GM23338 (cell line): Measurements from ENCODE around the gene MAPK8. TPM values are rescaled to one million over a fixed set of nuclear protein-coding genes. Genes with fewer than 3 reads are reported as not detected.

Experiments
- ATAC-seq: fragments of 200-7000 bp; cut with Tn5 transposase; 3 replicates; pipeline ENCODE4 v1.9.1; 2020
- DNase-seq: peaks from one replicate; pipeline ENCODE4 v3.0.0-alpha.2; 2015; ENCODE audit warnings: low spot score
- H2AFZ ChIP-seq: fragments of 200-600 bp; sonication (generic); 2 replicates; pipeline ENCODE4 v1.8.0; 2016; ENCODE audit warnings: antibody characterized with exemption, mild to moderate bottlenecking, moderate library complexity
- H3F3A ChIP-seq: fragments of 200-600 bp; sonication (generic); replicated peaks from 2 replicates; pipeline ENCODE4 v1.8.0; 2017; ENCODE audit warnings: antibody characterized with exemption, mixed run types, low read depth
- H3K27ac ChIP-seq: fragments of 200-600 bp; sonication (generic); 2 replicates; pipeline ENCODE4 v1.6.1; 2016; ENCODE audit warnings: low read depth
- H3K27me3 ChIP-seq: fragments of 200-600 bp; sonication (generic); 2 replicates; pipeline ENCODE4 v1.8.0; 2016; ENCODE audit warnings: mild to moderate bottlenecking, mixed run types, moderate library complexity; ENCODE audit not compliant: insufficient read depth
- H3K36me3 ChIP-seq: fragments of 200-600 bp; sonication (generic); 2 replicates; pipeline ENCODE4 v1.8.0; 2016; ENCODE audit warnings: mild to moderate bottlenecking; ENCODE audit not compliant: insufficient read depth
- H3K4me1 ChIP-seq: fragments of 200-600 bp; sonication (generic); 2 replicates; pipeline ENCODE4 v1.8.0; 2016; ENCODE audit warnings: mild to moderate bottlenecking, moderate library complexity; ENCODE audit not compliant: insufficient read depth
- H3K4me2 ChIP-seq: fragments of 200-600 bp; sonication (generic); 2 replicates; pipeline ENCODE4 v1.7.1; 2017; ENCODE audit warnings: mixed run types
- H3K4me3 ChIP-seq: fragments of 200-600 bp; sonication (generic); 2 replicates; pipeline ENCODE4 v1.6.1; 2016; ENCODE audit warnings: mixed run types
- H3K79me2 ChIP-seq: fragments of 200-600 bp; sonication (generic); replicated peaks from 2 replicates; pipeline ENCODE4 v1.8.0; 2017; ENCODE audit warnings: mild to moderate bottlenecking; ENCODE audit not compliant: insufficient read depth
- H3K9me2 ChIP-seq: fragments of 200-600 bp; sonication (generic); 2 replicates; pipeline ENCODE4 v1.8.0; 2017; ENCODE audit not compliant: insufficient read depth
- H4K20me1 ChIP-seq: fragments of 200-600 bp; sonication (generic); replicated peaks from 2 replicates; pipeline ENCODE4 v1.8.0; 2017; ENCODE audit warnings: mild to moderate bottlenecking; ENCODE audit not compliant: insufficient read depth
- H3K27ac Mint-ChIP-seq: 2 replicates; pipeline ENCODE4 v1.8.0; 2020; ENCODE audit warnings: inconsistent platforms, mild to moderate bottlenecking, moderate library complexity, mixed read lengths
- H3K27me3 Mint-ChIP-seq: 3 replicates; pipeline ENCODE4 v1.8.0; 2022; ENCODE audit warnings: low read depth, mild to moderate bottlenecking, moderate library complexity, mixed read lengths, inconsistent platforms; ENCODE audit not compliant: insufficient read depth, poor library complexity
- H3K36me3 Mint-ChIP-seq: 3 replicates; pipeline ENCODE4 v1.8.0; 2021; ENCODE audit warnings: low read depth, mild to moderate bottlenecking, inconsistent platforms, moderate library complexity, mixed read lengths
- H3K4me1 Mint-ChIP-seq: 3 replicates; pipeline ENCODE4 v1.8.0; 2020; ENCODE audit warnings: mild to moderate bottlenecking, inconsistent platforms, mixed read lengths
- H3K4me3 Mint-ChIP-seq: 3 replicates; pipeline ENCODE4 v1.8.0; 2021; ENCODE audit warnings: moderate library complexity, mild to moderate bottlenecking, inconsistent platforms, mixed read lengths
- H3K9me3 Mint-ChIP-seq: 3 replicates; pipeline ENCODE4 v1.8.0; 2020; ENCODE audit warnings: moderate library complexity, mild to moderate bottlenecking, inconsistent platforms, mixed read lengths
- CREB1 ChIP-seq: fragments of 250-450 bp; sonication (Bioruptor Pico); IDR thresholded peaks from 2 replicates; pipeline ENCODE4 v1.5.0; 2020; ENCODE audit warnings: low read depth, mild to moderate bottlenecking, moderate library complexity
- EZH2 ChIP-seq: fragments of 200-600 bp; sonication (generic); IDR thresholded peaks from one replicate; pipeline ENCODE4 v1.8.0; 2017; ENCODE audit warnings: antibody characterized with exemption, mild to moderate bottlenecking, low read depth; ENCODE audit not compliant: unreplicated experiment
- EZH2phosphoT487 ChIP-seq: fragments of 200-600 bp; sonication (generic); IDR thresholded peaks from one replicate; pipeline ENCODE4 v1.8.1; 2018; ENCODE audit warnings: antibody characterized with exemption; ENCODE audit not compliant: unreplicated experiment
- JUNB ChIP-seq: IDR thresholded peaks from one replicate; pipeline ENCODE4 v1.6.1; 2016; ENCODE audit warnings: antibody characterized with exemption; ENCODE audit not compliant: unreplicated experiment
- NANOG ChIP-seq: IDR thresholded peaks from 2 replicates; pipeline ENCODE4 v1.6.1; 2016; ENCODE audit warnings: antibody characterized with exemption, borderline replicate concordance
- POLR2AphosphoS5 ChIP-seq: IDR thresholded peaks from 2 replicates; pipeline ENCODE4 v1.6.1; 2016; ENCODE audit warnings: antibody characterized with exemption, low read depth
- STAT1 ChIP-seq: IDR thresholded peaks from one replicate; pipeline ENCODE4 v1.6.1; 2016; ENCODE audit warnings: antibody characterized with exemption; ENCODE audit not compliant: unreplicated experiment
- ZNF114 ChIP-seq: fragments of 250-450 bp; sonication (Bioruptor Pico); IDR thresholded peaks from 2 replicates; pipeline ENCODE4 v1.5.0; 2020; ENCODE audit warnings: mild to moderate bottlenecking, moderate library complexity
- ZNF331 ChIP-seq: fragments of 250-450 bp; sonication (Bioruptor Pico); IDR thresholded peaks from 2 replicates; pipeline ENCODE4 v1.5.0; 2020; ENCODE audit warnings: low read depth, mild to moderate bottlenecking, moderate library complexity
- polyA plus RNA-seq: library from polyadenylated mRNA; unstranded; fragments of >200 nt; fragmentation: Nextera tagmentation; extraction: Ambion mirVana; gene quantifications from 2 replicates; pipeline ENCODE4 v1.2.1, GENCODE V29; 2016
- total RNA-seq: library from RNA; depleted of rRNA; stranded (reverse); fragments of >200 nt; shearing (Covaris generic); gene quantifications from 2 replicates; pipeline ENCODE4 v1.2.3, GENCODE V29; 2014
- TF ChIP-seq, protein P1 (sequence below): fragments of 250-450 bp; sonication (Bioruptor Pico); IDR thresholded peaks from 2 replicates; pipeline ENCODE4 v1.5.0; 2020; ENCODE audit warnings: mild to moderate bottlenecking, moderate library complexity
- TF ChIP-seq, protein P2 (sequence below), 2 experiments: fragments of 200-600 bp in 1 of 2; sonication (generic) in 1 of 2; conservative IDR thresholded peaks; 2 replicates each; pipeline versions ENCODE4 v1.5.1 to v1.6.1; 2016 to 2017; ENCODE audit warnings: antibody characterized with exemption in 2 of 2, low read depth in 2 of 2, mild to moderate bottlenecking in 2 of 2, moderate library complexity in 1 of 2
- TF ChIP-seq, protein P3 (sequence below): IDR thresholded peaks from 2 replicates; pipeline ENCODE4 v1.6.1; 2016; ENCODE audit warnings: antibody characterized with exemption
- TF ChIP-seq, protein P4 (sequence below): IDR thresholded peaks from one replicate; pipeline ENCODE4 v1.6.1; 2018; ENCODE audit warnings: antibody characterized with exemption; ENCODE audit not compliant: unreplicated experiment

MAPK8 gene
- total and polyA plus RNA-seq, 2 experiments from 2014 or later = 52.4 to 73.6 TPM

DNA sequence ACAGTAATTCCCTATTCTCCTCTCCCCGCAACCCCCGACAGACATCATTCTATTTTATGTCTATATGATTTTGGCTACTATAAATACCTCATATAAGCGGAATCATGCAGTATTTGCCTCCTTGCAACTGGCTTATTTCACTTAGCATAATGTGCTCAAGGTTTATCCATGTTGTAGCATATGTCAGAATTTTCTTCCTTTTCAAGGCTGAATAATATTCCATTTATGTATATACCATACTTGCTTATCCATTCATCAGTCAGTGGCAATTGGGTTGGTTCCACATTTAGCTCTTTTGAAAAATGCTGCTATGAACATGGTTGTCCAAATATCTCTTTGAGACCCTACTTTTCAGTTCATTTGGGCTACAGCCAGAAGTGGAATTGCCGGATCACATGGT is 106.5 kb downstream of the MAPK8 start:
- H3K4me1 Mint-ChIP-seq = peaks cover 2% of the 10 kb centered on the region; the same call in 1 of the 3 replicates
- Histone ChIP-seq H3K27me3 (no peaks in the 10 kb centered on the region), H3F3A (no peaks in the 10 kb centered on the region), H3K9me2 (no peaks in the 10 kb centered on the region), H3K4me2 (no peak overlapping the region), H3K27ac (no peak overlapping the region), H3K36me3 (no peaks in the 10 kb centered on the region), H3K4me1 (no peaks in the 10 kb centered on the region), H2AFZ (no peak overlapping the region), H4K20me1 (0 out of 2 replicates have a peak, but pooled peaks cover 3% of the 10 kb centered on the region), H3K79me2 (no peaks in the 10 kb centered on the region), H3K4me3 (no peak overlapping the region)
- peaks cover 32% of the 10 kb centered on the region for H3K36me3 Mint-ChIP-seq
- peaks cover 3% of the 10 kb centered on the region; the same call in 1 of the 3 replicates for H3K9me3 Mint-ChIP-seq
- H3K27ac Mint-ChIP-seq = no peak overlapping the region
- TF ChIP-seq EZH2 (no peak), ZNF331 (no peak), EZH2phosphoT487 (no peak), NANOG (no peak), STAT1 (no peak), POLR2AphosphoS5 (no peak), JUNB (no peak), ZNF114 (no peak), CREB1 (CRISPR knock-in tag) (no peak)
- TF ChIP-seq, protein P1, sequence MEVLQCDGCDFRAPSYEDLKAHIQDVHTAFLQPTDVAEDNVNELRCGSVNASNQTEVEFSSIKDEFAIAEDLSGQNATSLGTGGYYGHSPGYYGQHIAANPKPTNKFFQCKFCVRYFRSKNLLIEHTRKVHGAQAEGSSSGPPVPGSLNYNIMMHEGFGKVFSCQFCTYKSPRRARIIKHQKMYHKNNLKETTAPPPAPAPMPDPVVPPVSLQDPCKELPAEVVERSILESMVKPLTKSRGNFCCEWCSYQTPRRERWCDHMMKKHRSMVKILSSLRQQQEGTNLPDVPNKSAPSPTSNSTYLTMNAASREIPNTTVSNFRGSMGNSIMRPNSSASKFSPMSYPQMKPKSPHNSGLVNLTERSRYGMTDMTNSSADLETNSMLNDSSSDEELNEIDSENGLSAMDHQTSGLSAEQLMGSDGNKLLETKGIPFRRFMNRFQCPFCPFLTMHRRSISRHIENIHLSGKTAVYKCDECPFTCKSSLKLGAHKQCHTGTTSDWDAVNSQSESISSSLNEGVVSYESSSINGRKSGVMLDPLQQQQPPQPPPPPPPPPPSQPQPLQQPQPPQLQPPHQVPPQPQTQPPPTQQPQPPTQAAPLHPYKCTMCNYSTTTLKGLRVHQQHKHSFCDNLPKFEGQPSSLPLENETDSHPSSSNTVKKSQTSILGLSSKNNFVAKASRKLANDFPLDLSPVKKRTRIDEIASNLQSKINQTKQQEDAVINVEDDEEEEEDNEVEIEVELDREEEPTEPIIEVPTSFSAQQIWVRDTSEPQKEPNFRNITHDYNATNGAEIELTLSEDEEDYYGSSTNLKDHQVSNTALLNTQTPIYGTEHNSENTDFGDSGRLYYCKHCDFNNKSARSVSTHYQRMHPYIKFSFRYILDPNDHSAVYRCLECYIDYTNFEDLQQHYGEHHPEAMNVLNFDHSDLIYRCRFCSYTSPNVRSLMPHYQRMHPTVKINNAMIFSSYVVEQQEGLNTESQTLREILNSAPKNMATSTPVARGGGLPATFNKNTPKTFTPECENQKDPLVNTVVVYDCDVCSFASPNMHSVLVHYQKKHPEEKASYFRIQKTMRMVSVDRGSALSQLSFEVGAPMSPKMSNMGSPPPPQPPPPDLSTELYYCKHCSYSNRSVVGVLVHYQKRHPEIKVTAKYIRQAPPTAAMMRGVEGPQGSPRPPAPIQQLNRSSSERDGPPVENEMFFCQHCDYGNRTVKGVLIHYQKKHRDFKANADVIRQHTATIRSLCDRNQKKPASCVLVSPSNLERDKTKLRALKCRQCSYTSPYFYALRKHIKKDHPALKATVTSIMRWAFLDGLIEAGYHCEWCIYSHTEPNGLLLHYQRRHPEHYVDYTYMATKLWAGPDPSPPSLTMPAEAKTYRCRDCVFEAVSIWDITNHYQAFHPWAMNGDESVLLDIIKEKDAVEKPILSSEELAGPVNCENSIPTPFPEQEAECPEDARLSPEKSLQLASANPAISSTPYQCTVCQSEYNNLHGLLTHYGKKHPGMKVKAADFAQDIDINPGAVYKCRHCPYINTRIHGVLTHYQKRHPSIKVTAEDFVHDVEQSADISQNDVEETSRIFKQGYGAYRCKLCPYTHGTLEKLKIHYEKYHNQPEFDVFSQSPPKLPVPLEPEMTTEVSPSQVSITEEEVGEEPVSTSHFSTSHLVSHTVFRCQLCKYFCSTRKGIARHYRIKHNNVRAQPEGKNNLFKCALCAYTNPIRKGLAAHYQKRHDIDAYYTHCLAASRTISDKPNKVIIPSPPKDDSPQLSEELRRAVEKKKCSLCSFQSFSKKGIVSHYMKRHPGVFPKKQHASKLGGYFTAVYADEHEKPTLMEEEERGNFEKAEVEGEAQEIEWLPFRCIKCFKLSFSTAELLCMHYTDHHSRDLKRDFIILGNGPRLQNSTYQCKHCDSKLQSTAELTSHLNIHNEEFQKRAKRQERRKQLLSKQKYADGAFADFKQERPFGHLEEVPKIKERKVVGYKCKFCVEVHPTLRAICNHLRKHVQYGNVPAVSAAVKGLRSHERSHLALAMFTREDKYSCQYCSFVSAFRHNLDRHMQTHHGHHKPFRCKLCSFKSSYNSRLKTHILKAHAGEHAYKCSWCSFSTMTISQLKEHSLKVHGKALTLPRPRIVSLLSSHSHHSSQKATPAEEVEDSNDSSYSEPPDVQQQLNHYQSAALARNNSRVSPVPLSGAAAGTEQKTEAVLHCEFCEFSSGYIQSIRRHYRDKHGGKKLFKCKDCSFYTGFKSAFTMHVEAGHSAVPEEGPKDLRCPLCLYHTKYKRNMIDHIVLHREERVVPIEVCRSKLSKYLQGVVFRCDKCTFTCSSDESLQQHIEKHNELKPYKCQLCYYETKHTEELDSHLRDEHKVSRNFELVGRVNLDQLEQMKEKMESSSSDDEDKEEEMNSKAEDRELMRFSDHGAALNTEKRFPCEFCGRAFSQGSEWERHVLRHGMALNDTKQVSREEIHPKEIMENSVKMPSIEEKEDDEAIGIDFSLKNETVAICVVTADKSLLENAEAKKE (CRISPR knock-in tag) = no peak
- TF ChIP-seq, protein P2, sequence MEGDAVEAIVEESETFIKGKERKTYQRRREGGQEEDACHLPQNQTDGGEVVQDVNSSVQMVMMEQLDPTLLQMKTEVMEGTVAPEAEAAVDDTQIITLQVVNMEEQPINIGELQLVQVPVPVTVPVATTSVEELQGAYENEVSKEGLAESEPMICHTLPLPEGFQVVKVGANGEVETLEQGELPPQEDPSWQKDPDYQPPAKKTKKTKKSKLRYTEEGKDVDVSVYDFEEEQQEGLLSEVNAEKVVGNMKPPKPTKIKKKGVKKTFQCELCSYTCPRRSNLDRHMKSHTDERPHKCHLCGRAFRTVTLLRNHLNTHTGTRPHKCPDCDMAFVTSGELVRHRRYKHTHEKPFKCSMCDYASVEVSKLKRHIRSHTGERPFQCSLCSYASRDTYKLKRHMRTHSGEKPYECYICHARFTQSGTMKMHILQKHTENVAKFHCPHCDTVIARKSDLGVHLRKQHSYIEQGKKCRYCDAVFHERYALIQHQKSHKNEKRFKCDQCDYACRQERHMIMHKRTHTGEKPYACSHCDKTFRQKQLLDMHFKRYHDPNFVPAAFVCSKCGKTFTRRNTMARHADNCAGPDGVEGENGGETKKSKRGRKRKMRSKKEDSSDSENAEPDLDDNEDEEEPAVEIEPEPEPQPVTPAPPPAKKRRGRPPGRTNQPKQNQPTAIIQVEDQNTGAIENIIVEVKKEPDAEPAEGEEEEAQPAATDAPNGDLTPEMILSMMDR (conservative IDR thresholded peaks at IDR 0.05; ENCODE audit: low read depth in 2 of 2) = no peak
- TF ChIP-seq, protein P3, sequence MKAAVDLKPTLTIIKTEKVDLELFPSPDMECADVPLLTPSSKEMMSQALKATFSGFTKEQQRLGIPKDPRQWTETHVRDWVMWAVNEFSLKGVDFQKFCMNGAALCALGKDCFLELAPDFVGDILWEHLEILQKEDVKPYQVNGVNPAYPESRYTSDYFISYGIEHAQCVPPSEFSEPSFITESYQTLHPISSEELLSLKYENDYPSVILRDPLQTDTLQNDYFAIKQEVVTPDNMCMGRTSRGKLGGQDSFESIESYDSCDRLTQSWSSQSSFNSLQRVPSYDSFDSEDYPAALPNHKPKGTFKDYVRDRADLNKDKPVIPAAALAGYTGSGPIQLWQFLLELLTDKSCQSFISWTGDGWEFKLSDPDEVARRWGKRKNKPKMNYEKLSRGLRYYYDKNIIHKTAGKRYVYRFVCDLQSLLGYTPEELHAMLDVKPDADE = no peak
- TF ChIP-seq, protein P4, sequence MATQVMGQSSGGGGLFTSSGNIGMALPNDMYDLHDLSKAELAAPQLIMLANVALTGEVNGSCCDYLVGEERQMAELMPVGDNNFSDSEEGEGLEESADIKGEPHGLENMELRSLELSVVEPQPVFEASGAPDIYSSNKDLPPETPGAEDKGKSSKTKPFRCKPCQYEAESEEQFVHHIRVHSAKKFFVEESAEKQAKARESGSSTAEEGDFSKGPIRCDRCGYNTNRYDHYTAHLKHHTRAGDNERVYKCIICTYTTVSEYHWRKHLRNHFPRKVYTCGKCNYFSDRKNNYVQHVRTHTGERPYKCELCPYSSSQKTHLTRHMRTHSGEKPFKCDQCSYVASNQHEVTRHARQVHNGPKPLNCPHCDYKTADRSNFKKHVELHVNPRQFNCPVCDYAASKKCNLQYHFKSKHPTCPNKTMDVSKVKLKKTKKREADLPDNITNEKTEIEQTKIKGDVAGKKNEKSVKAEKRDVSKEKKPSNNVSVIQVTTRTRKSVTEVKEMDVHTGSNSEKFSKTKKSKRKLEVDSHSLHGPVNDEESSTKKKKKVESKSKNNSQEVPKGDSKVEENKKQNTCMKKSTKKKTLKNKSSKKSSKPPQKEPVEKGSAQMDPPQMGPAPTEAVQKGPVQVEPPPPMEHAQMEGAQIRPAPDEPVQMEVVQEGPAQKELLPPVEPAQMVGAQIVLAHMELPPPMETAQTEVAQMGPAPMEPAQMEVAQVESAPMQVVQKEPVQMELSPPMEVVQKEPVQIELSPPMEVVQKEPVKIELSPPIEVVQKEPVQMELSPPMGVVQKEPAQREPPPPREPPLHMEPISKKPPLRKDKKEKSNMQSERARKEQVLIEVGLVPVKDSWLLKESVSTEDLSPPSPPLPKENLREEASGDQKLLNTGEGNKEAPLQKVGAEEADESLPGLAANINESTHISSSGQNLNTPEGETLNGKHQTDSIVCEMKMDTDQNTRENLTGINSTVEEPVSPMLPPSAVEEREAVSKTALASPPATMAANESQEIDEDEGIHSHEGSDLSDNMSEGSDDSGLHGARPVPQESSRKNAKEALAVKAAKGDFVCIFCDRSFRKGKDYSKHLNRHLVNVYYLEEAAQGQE = no peak
- H3K27me3 Mint-ChIP-seq = no peaks in the 10 kb centered on the region
- no peak for ATAC-seq
- no peak overlapping the region for H3K4me3 Mint-ChIP-seq
- no peak for DNase-seq
